ENCODE measurements around the gene ZSCAN26. TPM values are rescaled to one million over a fixed set of nuclear protein-coding genes. Genes with fewer than 3 reads are reported as not detected.

Gene ZSCAN26
- total RNA-seq, 1 donor from 2014 or later, result 14.8 TPM

DNA sequence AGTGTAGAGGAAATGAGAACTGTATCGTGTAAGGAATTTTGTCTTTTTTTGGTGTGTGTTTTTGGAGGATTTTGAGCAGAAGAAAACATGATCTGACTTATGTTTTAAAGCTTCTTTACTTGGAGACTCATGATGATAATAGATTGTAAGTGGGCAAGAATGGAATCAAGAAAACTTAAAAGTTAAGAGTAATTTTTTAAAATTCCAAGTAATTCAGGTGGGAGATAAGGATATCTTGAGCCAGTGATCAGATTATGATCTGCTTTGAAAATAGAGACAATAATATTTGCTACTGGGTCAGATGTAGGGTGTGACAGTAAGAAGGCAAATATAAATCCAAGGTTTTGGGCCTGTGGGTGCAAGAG lies 734 bp downstream of the ZSCAN26 start:
- Mint-ChIP-seq H3K4me1 (ENCODE audit: low read depth) (peaks cover 18% of the 10 kb centered on the region), H3K27ac (ENCODE audit: unreplicated experiment) (no peak overlapping the region), H3K36me3 (ENCODE audit: low read depth) (peaks cover 7% of the 10 kb centered on the region)

DNA sequence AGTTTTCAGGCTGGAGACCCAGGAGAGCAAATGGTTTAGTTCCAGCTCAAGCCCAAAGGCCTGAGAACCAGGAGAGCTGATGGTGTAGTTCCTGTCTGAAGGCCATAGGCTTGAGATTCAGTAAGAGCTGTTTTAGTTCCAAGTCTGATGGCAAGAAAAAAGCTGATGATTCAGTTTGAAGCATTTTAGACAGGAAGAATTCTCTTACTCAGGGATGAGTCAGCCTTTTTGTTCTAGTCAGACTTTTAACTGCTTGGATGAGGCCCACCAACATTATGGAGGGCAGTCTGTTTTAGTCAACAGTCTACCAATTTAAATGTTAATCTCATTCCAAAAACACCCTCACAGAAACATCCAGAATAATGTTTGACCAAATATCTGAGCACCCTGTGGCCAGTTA lies 2.5 kb downstream of the ZSCAN26 start:
- no peaks in the 10 kb centered on the region for H3K27me3 Mint-ChIP-seq (ENCODE audit: low read depth)
- H3K4me1 Mint-ChIP-seq (ENCODE audit: low read depth), result peaks cover 12% of the 10 kb centered on the region
- DNase-seq (ENCODE audit: low spot score), result no peak
- peak overlapping the region; percentile 85 for H3K27ac Mint-ChIP-seq (ENCODE audit: unreplicated experiment)
- H3K36me3 Mint-ChIP-seq (ENCODE audit: low read depth), result peaks cover 16% of the 10 kb centered on the region
- TF ChIP-seq, protein P1, sequence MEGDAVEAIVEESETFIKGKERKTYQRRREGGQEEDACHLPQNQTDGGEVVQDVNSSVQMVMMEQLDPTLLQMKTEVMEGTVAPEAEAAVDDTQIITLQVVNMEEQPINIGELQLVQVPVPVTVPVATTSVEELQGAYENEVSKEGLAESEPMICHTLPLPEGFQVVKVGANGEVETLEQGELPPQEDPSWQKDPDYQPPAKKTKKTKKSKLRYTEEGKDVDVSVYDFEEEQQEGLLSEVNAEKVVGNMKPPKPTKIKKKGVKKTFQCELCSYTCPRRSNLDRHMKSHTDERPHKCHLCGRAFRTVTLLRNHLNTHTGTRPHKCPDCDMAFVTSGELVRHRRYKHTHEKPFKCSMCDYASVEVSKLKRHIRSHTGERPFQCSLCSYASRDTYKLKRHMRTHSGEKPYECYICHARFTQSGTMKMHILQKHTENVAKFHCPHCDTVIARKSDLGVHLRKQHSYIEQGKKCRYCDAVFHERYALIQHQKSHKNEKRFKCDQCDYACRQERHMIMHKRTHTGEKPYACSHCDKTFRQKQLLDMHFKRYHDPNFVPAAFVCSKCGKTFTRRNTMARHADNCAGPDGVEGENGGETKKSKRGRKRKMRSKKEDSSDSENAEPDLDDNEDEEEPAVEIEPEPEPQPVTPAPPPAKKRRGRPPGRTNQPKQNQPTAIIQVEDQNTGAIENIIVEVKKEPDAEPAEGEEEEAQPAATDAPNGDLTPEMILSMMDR (IDR thresholded peaks at IDR 0.05), result no peak
- H3K4me3 Mint-ChIP-seq (ENCODE audit: unreplicated experiment), result no peak overlapping the region
- no peaks in the 10 kb centered on the region for H3K9me3 Mint-ChIP-seq (ENCODE audit: low read depth)

More for the DNA sequence above, 734 bp downstream of the ZSCAN26 start:
- no peak for DNase-seq (ENCODE audit: low spot score)
- TF ChIP-seq, protein P1 (IDR thresholded peaks at IDR 0.05), result no peak
- no peaks in the 10 kb centered on the region for H3K27me3 Mint-ChIP-seq (ENCODE audit: low read depth)
- H3K9me3 Mint-ChIP-seq (ENCODE audit: low read depth), result no peaks in the 10 kb centered on the region
- H3K4me3 Mint-ChIP-seq (ENCODE audit: unreplicated experiment), result no peak overlapping the region

DNA sequence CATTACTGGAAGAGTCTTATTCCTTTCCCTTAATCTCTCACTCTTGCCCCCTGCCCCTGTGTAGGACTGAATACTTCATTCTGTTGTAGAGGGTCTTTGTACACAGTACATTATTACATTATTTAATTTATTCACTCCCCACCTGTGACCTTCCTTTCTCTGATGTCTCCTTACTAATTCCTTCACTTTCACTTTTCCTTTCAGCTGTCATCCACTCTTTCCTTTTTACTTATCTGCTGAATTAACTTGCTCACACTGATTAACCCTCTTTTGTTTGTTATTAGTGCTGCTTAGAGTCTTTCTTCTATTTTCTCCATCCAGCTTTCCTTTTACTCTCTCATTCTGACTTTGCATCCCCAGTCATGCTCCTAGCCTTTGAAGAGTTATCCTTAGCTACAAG lies 7.9 kb downstream of the ZSCAN26 start:
- Mint-ChIP-seq H3K9me3 (ENCODE audit: low read depth) (no peaks in the 10 kb centered on the region), H3K4me1 (ENCODE audit: low read depth) (no peaks in the 10 kb centered on the region), H3K4me3 (ENCODE audit: unreplicated experiment) (no peak overlapping the region), H3K36me3 (ENCODE audit: low read depth) (peaks cover 42% of the 10 kb centered on the region), H3K27me3 (ENCODE audit: low read depth) (no peaks in the 10 kb centered on the region), H3K27ac (ENCODE audit: unreplicated experiment) (no peak overlapping the region)
- DNase-seq (ENCODE audit: low spot score), result no peak
- TF ChIP-seq, protein P1 (IDR thresholded peaks at IDR 0.05), result no peak

DNA sequence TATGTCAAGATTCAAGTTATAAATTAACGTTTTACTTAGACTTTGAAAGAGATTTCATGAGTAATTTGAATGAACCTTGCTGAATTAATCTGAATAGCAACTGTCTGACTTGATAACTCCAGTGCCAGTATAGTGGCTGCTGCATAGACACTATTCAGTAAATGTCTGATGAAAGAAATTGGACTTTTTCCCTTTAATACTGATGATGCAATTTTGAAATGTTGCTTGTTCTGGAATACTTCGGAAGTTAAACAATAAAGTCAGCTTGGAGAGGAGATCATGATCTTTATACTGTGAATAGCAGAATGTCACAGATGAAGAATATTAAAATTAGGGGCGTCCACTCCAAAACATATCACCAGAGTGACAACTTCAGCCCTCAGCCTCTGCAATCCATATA lies 10.8 kb downstream of the ZSCAN26 start:
- H3K4me3 Mint-ChIP-seq (ENCODE audit: unreplicated experiment), result no peak overlapping the region
- H3K27ac Mint-ChIP-seq (ENCODE audit: unreplicated experiment), result no peak overlapping the region
- peaks cover 37% of the 10 kb centered on the region for H3K36me3 Mint-ChIP-seq (ENCODE audit: low read depth)
- peaks cover 6% of the 10 kb centered on the region for H3K9me3 Mint-ChIP-seq (ENCODE audit: low read depth)
- TF ChIP-seq, protein P1 (IDR thresholded peaks at IDR 0.05), result no peak
- DNase-seq (ENCODE audit: low spot score), result no peak
- peaks cover 11% of the 10 kb centered on the region for H3K4me1 Mint-ChIP-seq (ENCODE audit: low read depth)
- H3K27me3 Mint-ChIP-seq (ENCODE audit: low read depth), result no peaks in the 10 kb centered on the region

DNA sequence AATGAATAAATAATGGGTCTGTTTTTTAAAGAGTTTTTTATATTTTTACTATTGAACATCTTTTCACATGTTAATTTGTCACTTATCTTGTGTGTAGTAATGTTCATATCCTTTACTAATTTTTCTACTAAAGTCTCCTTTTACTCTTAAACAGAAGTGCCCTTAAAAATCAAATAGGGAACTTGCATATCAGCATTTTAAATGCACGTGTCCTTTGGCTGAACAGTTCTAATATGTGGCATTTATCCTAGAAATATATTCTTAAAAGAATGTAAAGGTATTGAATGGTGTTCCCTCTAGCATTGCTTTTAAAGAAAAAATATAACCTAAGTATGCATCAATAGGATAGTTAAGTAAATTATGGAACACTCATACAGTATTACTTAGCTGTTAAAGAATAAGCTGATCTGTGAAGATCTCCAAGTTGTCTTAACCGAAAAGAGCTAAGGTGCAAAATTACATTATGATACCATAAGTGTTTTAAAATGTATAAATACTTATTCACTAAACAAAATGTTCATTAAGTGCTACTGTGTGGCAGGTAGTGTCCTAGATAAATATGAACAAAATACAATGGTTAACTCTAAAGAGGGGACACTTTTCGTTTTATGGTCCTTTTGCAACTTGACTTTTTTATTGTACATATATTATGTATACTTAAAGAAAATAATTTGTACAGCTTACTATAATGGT lies 13.8 kb downstream of the ZSCAN26 start:
- peaks cover 38% of the 10 kb centered on the region for H3K36me3 Mint-ChIP-seq (ENCODE audit: low read depth)
- H3K27me3 Mint-ChIP-seq (ENCODE audit: low read depth), result no peaks in the 10 kb centered on the region
- peaks cover 13% of the 10 kb centered on the region for H3K9me3 Mint-ChIP-seq (ENCODE audit: low read depth)
- H3K4me3 Mint-ChIP-seq (ENCODE audit: unreplicated experiment), result peak overlapping the region; percentile 90
- TF ChIP-seq, protein P1 (IDR thresholded peaks at IDR 0.05), result no peak
- peaks cover 14% of the 10 kb centered on the region for H3K4me1 Mint-ChIP-seq (ENCODE audit: low read depth)
- H3K27ac Mint-ChIP-seq (ENCODE audit: unreplicated experiment), result no peak overlapping the region
- no peak for DNase-seq (ENCODE audit: low spot score)

Measured in chondrocyte (in vitro differentiated cells).